Stimulated activated CD4-positive, alpha-beta T cell treated with anti-CD3 and anti-CD28 coated beads, TNF-alpha, amount 100 ng/mL, for 1 hour (primary cell): ENCODE measurements around the gene CHAF1A.

Source experiments
- DNase-seq, 3 donors: peaks; one replicate each; pipeline ENCODE4 v3.0.0-alpha.2; 2020; ENCODE audit warnings: low read depth in 3 of 3, low spot score in 1 of 3

Gene CHAF1A

GRCh38 chr19:4402171-4403004 is at the start of gene CHAF1A:
CHAF1A (plus strand) TSS chr19:4402640; CDS start chr19:4402763, 123 bp downstream.
- DNase-seq: peak; percentile 95 to 99 (median 97)

DNA sequence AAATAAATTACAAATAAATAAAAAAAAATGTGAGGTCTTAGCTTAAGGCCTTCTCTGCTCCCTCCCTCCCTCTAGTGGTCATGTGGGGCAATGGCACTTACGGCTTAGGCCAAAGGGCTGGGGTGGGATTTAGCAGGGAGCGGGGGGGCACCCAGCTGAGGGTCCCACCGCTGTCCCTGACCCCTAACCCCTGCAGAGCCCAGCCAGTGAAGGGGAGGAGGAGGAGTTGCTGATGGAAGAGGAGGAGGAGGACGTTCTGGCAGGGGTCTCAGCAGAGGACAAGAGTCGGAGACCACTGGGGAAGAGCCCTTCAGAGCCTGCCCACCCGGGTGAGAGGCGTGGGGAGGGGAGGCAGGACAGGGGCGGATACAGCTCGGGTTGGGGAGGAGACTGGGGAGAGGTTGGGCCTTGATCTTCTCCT is 49.7 kb upstream of the CHAF1A start:
- peak in 1 of 3 donors; percentile 10 for DNase-seq

DNA sequence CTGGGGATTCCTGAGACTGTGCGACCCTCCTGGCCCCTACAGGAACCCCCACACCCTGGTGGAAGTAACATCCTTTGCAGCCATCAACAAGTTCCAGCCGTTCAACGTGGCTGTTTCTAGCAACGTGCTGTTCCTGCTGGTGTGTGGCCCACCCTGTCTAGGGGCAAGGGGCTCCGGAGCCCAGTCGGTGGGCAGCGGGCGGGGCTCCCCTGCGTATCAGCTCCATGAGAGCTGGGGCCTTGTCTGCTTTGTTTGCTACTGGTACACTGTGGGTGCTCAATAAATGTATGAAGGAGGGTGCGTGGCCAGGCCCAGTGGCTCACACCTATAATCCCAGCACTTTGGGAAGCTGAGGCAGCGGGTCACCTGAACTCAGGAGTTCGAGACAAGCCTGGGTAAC is 48.2 kb upstream of the CHAF1A start:
- DNase-seq: no peak

- DNase-seq: no peak
These were observed 47.5 kb upstream of the CHAF1A start for GRCh38 chr19:4354897-4355296.

DNA sequence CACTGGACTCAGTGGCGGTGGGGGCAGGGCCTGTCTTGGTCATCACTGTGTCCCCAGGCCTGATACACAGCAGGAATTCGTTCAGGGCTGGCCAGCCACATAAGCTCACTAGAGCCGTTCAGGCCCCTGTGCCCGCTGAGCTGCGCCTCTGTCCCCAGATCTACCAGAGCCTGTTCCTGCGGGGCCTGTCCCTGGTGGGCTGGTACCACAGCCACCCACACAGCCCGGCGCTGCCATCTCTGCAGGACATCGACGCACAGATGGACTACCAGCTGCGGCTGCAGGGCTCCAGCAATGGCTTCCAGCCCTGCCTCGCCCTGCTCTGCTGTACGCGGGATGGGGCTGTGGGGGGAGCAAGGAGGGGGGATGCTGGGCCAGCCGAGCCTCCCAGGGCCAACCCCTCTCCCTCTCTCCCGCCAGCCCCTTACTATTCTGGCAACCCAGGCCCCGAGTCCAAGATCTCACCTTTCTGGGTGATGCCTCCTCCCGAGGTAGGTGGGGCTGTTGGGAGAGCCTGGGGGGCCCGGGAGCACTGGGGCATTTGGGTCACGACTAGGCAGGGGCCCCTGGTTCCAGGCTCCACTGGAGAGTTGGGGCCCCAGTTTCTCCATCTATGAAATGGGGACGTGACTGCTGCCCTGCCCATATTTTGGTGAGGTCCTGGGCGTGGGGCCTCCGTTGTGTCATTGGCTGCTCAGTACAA is 45.2 kb upstream of the CHAF1A start:
- DNase-seq: no peak

DNA sequence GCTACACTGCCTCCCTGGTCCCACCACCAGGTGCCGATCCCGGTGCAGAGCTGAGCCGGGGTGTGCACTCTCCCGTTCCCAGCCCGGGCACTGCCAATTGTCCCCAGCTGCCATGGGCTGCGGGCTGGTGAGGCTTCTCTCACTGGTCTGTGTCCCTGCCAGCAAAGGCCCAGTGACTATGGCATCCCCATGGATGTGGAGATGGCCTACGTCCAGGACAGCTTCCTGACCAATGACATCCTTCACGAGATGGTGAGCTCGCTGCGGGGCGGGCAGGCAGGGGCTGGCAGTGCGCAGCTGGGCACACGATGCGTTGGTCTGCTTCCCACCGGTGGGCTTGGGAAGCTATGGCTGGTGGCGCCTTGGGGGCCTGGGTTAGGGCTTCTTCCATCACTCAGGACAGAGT is 44.5 kb upstream of the CHAF1A start:
- no peak for DNase-seq

- DNase-seq: no peak
These were observed 43.5 kb upstream of the CHAF1A start for GRCh38 chr19:4358709-4359626.

- no peak for DNase-seq
These were observed 42.8 kb upstream of the CHAF1A start for GRCh38 chr19:4359627-4360000.

DNA sequence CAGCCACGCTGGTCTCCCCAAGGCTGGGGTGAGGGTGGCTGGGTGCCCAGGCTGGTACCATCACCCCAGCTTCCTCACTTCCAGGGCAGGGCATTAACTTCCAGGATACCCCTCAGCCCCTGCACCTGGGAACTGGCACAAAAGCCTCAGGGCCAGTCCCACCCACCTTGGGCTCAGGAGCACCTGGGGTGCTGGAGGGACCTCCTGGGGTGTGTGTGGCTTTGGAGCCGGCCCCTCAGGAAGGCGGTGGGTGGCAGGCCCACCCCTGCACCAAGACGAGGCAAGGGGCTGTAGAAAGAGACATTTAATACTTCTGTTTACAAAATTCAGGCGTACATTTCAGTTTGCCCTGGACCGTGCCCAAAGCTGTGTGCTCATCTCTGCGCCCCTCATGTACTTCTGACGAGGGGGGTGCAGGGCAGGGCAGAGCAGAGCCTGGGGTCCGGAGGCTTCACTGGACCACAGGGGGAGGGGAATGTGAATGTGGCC is 42.3 kb upstream of the CHAF1A start:
- DNase-seq: no peak

- DNase-seq: no peak
These were observed 41.7 kb upstream of the CHAF1A start for GRCh38 chr19:4360641-4361151.

DNA sequence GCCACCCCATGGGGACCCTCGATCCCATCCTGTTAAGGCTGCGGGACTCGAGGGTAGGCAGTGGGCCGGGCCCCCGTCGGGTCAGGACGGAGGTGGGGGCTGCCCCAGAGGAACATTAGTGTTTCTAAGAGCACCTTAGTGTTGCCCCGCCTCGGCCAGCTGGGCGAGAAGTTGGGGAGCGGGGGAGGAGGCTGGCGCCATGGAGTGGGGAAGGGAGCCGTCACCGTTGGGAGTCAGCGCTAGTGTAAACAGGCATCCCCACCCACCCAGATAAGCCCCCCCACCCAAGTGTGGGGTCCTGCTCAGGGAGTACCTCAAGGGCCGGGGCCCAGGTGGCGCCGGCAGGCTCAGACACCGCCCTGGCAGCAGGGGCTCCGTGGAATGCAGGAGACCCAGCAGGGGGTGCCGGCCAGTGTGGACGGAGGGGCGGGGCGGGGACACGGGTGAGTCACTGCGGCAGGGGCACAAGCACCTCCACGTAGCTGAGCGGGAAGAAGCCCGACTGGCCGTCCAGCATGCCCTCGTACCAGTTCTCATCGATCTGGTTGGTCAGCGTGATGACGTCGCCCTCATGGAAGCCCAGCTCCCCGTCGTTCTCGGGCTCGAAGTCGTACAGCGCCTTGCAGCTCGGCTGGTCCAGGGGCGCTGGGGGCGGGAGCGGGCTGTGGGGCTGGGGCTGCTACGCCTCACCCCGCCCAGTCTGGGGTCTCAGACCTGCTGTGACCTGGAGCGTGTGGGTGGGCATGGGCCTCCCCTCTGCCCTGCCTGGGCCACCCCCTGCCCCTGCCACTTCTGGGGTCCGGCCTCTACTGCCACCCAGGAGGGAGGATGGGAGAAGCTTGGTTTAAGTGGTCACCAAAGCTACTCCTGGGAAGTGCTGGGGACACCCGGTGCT is 41.0 kb upstream of the CHAF1A start:
- DNase-seq: no peak

DNA sequence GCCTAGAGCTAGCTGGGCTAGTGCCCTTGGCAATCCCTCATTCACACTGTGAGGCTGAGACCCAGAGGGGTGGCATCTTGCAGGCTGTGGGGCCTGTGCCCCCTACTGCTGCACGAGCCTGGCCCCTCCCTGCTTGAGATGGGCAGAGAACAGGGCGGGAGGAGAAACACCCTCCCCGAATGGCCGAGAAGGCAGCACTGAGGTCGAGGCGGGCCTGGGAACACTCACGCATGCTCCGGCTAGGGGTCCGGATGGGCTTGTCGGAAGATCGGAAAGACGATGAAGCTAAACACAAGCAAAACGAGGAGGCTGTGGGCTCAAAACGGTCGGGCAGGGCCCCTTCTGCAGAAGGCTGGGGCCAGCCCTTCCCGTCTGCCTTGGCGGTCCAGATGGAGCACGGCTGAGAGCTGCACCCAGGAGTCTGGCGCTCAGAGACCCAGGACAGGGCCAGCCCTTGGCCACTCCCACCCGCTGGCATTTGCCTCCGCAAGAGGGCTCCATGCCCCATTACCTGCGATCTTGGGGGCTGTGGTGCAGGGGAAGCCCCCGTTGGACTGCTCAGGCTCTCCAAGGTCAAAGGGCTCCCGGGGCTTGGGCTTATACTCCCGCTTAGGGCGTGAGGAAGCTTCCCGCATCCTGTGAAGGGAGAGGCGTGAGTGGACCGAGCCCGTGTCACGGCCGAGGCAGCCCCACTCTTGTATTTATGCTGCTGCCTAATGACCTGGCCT is 40.2 kb upstream of the CHAF1A start:
- DNase-seq: no peak

- no peak for DNase-seq
These were observed 39.5 kb upstream of the CHAF1A start for GRCh38 chr19:4362831-4363545.

DNA sequence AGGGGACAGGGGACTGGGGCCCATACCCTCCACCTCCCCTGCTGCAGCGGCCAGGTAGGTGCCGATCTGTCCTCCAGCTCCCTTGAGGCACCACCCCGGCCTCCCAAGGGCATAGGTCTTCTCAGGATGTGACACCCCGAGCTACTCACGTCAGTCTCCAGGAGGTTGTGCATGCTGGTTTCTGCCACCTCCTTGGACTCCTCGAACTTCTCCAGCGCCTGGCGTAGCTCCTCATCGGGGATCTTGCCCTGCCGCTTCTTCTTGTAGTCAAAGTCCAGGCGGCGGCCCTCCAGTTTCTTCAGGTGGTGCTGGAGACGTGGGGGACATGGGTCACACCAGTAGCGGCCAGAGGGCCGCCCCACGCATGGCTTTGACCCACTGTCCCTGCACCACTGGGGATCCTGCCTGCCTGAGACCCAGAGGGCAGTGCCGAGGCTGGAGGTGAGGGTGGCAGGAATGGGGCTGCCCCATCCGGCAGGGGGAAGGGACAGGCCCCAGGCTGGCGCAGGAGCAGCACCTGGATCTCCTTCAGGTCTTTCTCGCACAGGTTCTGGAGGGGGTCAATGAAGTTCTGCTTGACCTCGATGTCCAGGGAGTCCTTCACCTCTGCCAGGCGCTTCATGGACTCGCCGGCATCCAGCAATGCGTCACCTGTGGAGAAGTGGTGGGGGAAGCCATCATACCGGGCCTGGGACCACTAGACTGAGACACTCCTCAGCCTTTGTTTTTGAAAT is 38.7 kb upstream of the CHAF1A start:
- no peak for DNase-seq

DNA sequence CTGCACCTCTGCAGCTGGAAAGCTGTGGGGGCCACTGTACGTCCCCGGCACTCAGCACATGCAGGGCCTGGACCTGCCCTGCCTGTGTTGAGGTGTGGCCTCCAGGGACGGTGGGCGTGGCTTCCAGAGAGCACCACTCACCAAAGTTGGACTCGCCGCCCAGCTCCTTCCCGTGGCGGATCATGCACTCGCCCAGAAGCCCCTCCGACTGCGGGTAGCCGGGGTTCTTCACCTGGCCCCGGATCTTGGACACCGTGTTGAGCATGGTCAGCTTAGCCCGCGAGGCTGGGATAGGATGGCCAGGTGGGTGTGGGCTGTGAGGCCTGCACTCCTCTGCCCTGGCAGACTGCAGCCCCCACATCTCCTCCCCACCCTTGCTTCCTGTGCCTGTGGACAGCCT is 37.1 kb upstream of the CHAF1A start:
- DNase-seq: no peak

- DNase-seq: no peak
These were observed 36.4 kb upstream of the CHAF1A start for GRCh38 chr19:4365791-4366665.

GRCh38 chr19:4366666-4367335 is 35.6 kb upstream of the CHAF1A start:
- DNase-seq: no peak
